SKM-1 (cell line): ENCODE results near the gene KRTAP5-10.
"Not testable (repeated sequence)": the region's sequence is repeated elsewhere in the genome, so short reads cannot be mapped to it uniquely, and the experiment has no call there.

Experiments
- DNase-seq: peaks from one replicate; lab custom pipeline; 2025; ENCODE audit not compliant: unreplicated experiment; lab: John Stamatoyannopoulos, UW

Gene KRTAP5-10

GRCh38 chr11:71542382-71542781 lies 23.0 kb upstream of the KRTAP5-10 start:
- DNase-seq, result no peak

GRCh38 chr11:71542879-71543777 lies 22.2 kb upstream of the KRTAP5-10 start:
- DNase-seq, result no peak

DNA sequence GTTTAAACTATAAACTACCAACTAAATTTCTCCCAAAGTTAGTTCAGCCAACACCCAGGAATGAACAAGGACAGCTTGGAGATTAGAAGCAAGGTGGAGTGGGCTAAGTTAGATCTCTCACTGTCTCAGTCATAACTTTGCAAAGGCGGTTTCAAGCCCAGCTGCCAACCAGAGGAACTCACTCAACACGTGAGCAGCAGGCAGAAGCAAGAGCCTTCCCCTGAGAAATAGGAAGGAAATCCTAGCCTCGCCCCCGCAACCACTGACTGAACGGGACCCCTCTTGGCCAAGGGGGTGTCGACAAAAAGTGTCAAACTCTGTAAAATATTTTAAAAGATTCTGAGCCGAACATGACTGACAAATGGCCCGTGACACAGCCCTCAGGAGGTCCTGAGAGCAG lies 21.5 kb upstream of the KRTAP5-10 start:
- DNase-seq, result no peak

GRCh38 chr11:71544525-71545214 lies 20.7 kb upstream of the KRTAP5-10 start:
- DNase-seq, result no peak

GRCh38 chr11:71545405-71545966 lies 19.9 kb upstream of the KRTAP5-10 start:
- DNase-seq, result no peak

DNA sequence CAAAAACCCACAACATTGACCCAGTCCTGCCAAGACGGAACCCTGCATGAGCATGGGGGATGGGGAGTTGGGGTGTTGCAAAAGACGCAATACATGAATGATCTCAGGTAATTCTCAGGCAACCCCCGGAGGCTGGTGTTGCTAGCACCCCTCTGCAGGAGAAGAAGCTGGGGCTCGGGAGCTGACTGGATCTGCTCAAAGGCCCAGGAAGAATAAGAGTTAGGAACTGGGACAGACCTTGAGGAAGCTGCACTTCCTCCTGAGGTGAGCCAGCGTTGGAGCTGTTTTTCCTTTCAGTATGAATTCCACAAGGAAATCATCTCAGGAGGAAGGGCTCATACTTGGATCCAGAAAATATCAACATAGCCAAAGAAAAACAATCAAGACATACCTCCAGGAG lies 17.2 kb upstream of the KRTAP5-10 start, which contains the start of gene KRTAP5-9:
Gene KRTAP5-9 (plus strand): TSS at position 301 of the 400 bp plus-strand sequence. CDS start 238 bp downstream, outside the sequence.
- no peak for DNase-seq

- no peak for DNase-seq
These were observed 16.6 kb upstream of the KRTAP5-10 start for GRCh38 chr11:71548716-71549151.

DNA sequence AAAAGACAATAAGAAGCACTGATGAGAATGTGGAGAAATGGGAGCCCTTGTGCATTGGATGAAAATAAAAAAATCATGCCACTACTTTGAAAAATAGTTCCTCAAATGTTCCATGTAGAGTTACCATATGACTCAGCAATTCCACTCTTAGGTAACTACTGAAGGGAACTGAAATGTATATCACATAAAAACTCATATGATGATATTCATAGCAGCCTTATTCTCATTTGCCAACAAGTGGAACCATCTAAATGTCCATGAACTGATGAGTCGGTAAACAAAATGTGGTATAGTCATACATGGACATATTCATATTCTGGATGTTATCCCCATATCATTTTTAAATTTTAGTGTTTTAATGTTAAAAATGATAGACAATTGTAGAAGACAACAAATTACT lies 13.7 kb upstream of the KRTAP5-10 start:
- DNase-seq, result no peak

DNA sequence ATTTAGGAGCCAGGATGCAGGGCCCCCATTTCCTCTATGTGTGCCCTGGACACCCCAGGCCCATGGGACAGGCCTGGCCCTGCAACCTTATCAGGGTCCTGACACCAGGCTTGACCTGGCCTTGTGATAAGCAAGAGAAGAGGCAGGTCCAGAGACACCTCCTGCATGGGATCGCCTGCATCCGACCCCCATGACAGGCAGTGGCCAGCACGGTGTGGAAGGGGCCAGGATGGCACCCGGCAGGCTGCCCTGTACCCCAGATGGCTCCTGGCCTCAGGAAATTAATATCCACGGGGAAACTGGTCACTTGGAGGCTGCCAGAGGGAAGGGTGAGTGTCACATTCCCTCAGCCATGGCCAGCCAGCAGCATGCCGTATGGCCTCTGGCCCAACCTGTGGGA lies 10.4 kb upstream of the KRTAP5-10 start:
- DNase-seq, result no peak

DNA sequence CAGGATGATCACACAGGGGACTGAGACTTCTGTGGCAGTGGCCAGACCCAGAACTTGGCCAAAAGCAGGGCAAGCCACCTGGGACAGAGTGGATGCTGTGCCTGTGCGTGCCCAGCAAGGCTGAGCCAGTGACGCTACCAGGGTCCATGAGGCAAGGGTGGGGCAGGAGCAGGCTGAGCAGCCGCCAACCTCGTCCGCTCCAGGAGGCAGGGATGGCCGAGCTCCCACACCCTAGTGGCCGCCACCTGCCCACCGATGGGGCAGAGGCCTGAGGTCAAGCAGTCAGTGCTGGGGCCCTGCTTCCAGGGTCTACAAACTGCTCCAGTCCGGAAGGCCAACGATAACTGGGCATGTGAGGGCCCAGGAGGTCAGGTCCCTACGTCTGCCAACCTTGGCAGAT lies 9.9 kb upstream of the KRTAP5-10 start:
- DNase-seq, result no peak

GRCh38 chr11:71556018-71556417 lies 9.3 kb upstream of the KRTAP5-10 start:
- DNase-seq, result no peak

DNA sequence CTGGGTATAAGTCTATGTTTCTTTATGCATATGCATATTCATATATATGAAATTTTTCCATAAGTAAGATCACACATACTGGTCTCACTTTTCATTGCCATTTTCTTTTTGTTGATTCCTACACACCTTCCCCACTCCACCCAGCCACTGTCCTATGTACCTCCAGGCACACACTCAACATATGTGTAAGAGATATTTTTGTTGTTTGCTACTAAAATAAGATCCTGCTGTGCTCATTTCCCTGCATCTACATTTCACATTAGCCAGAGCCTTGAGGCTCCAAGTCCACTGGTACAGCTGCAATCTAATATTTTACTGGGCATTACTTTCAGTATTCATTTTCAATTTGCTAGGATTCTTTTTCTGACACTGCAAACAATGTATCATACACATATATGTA lies 8.1 kb upstream of the KRTAP5-10 start:
- DNase-seq, result no peak

DNA sequence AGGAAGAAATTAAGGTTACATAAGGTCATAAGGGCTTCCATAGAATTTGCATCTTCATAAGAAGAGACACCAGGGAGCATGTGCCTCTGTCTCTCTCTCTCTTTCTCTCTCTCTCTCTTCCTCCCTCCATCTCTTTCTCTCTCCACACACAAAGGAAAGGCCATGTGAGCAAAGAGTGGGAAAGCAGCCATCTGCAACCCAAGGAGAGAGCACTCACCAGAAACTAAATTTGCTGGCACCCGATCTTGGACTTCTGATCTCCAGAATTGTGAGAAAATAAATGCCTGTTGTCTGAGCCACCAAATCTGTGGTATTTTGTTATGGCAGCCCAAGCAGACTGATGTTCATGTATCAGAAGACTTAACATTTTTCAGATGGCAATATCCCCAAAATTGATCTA lies 6.4 kb upstream of the KRTAP5-10 start:
- no peak for DNase-seq

DNA sequence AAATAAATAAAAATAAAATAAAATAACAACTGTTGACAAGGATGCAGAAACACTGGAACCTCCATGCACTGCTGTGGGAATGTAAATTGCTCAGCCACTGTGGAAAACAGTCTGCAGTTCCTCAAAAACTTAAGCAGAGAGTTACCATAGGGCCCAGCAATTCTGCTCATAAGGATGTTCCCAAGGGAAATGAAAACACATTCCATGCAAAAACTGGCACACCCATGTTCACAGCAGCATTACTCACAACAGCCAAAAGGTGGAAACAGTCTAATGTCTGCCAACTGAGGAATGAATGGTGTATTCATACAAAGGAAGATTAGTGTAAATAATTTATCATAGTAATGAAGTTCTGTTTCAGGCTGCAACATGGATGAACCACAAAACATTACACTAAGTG lies 3.2 kb upstream of the KRTAP5-10 start:
- no peak for DNase-seq

DNA sequence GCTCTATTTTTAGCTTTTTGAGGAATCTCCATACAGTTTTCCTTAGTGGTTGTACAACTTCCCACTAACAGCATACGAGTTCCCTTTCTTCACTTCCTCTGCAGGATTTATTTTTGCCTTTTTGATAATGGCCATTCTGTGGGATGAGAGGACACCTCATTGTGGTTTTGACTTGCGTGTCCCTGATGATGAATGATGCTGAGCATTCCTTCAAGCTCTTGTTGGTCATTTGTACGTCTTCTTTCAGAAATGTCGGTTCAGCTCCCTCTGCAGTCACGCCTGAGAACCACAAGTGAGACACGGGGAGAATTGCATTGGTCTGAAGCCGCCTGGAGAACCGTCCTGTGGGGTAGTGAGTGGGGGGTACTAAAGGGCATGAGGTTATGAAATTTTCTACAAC lies 2.0 kb upstream of the KRTAP5-10 start:
- DNase-seq, result peak; percentile 19

DNA sequence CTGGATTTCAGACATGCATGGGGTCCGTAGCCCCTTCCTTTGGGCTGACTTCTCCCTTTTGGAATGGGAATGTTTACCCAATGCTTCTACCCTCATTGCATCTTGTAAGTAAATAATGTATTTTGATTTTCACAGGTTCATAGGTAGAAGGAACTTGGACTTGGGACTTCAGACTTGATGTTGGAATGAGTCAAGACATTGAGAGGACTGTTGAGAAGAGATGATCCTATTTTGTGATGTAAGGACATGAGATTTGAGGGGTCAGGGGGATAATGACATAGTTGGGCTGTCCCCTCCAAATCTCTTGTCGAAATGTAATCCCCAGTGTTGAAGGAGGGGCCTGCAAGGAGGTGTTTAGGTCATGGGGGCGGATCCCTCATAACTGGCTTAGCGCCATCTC lies 933 bp upstream of the KRTAP5-10 start:
- DNase-seq, result no peak

GRCh38 chr11:71566081-71566620 lies 788 bp downstream of the KRTAP5-10 start:
- no peak for DNase-seq

DNA sequence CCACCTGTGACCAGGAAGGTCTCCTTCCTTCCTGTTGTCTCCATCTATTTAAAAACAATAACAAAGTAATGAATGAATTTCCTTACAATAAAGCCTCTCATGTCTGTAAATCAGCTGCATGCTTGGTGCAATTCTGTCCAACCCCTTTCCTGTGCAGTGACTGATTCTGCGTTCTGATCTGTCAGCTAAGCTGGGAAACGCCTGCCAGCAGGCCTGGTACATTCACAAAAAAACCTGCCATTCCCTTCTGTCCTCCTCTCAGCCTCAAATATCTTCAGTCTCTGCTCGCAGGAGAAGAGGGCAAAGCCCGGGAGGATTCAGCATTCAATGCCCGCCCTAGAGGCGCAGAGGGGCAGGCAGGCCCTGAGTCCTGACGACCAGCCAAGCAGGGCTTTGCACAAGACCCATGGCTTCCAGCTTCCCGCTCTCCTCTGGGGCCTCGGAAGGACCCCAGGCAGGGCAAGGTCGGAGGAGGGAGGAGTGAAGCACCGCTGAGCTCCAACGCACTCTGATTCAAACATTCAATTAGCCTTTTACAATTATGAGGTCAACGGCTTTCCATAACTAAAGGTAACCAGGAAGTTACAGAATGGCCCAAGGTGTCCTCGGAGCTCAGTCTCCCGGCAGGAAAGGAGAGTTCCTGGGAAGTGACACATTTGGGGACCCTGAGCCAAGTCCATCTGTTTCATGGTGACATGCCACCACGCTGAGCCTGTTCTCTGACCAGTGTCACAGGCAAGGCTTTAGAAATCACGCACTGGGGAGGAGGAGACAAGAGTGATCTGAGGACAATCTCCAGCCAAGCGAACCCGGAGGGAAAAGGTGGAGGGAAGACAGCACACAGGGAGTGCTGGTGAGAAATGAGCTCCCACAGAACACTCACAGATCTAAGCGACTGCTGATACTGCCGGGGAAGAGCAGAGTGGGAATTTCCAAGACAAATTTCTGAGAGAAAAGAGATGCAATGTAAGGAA lies 1.6 kb downstream of the KRTAP5-10 start:
- DNase-seq, result not testable (repeated sequence)

- DNase-seq, result not testable (repeated sequence)
These were observed 2.3 kb downstream of the KRTAP5-10 start for GRCh38 chr11:71567633-71568032.

- DNase-seq, result no peak
These were observed 3.5 kb downstream of the KRTAP5-10 start for GRCh38 chr11:71568704-71569349.
